HL-60 (cell line): ENCODE data around the gene MACROD2.
A peak's percentile ranks its signal among the peaks of the same experiment; 100 is the strongest.

Source experiments
- GABPA ChIP-seq: IDR thresholded peaks from 2 replicates; pipeline ENCODE4 v1.6.1; 2012; ENCODE audit warnings: low read depth
- POLR2AphosphoS5 ChIP-seq: IDR thresholded peaks from 2 replicates; pipeline ENCODE4 v1.6.1; 2012; ENCODE audit warnings: low read depth
- SPI1 ChIP-seq: IDR thresholded peaks from 2 replicates; pipeline ENCODE4 v1.6.1; 2012; ENCODE audit warnings: low read depth, mild to moderate bottlenecking, borderline replicate concordance
- TF ChIP-seq, protein P1 (sequence below): IDR thresholded peaks from one replicate; pipeline ENCODE4 v1.5.1; 2011; ENCODE audit warnings: low read length, control low read depth, inconsistent platforms; ENCODE audit not compliant: insufficient read depth
- TF ChIP-seq, protein P2 (sequence below): IDR thresholded peaks from 2 replicates; pipeline ENCODE4 v1.6.1; 2012; ENCODE audit warnings: low read depth; ENCODE audit not compliant: insufficient replicate concordance

DNA sequence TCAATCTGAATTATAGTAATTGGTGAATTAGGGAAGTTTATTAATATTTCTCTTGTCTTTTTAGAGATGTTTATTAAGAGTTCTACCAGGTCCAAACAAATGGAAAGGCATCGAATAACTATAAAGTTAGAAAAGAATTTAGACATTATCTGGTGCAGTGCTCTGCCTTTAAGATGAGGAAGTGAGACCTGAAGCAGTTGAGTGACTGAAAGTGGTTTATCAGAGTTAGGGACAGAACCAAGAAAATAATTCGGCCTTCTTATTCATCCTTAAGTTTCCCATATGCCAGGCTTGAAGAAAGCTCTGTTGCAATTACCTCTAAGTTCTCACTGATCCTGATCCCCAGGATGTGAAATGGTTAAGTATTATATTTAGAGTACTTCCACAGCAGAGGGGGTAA lies 436.3 kb downstream of the MACROD2 start:
- TF ChIP-seq, protein P1, sequence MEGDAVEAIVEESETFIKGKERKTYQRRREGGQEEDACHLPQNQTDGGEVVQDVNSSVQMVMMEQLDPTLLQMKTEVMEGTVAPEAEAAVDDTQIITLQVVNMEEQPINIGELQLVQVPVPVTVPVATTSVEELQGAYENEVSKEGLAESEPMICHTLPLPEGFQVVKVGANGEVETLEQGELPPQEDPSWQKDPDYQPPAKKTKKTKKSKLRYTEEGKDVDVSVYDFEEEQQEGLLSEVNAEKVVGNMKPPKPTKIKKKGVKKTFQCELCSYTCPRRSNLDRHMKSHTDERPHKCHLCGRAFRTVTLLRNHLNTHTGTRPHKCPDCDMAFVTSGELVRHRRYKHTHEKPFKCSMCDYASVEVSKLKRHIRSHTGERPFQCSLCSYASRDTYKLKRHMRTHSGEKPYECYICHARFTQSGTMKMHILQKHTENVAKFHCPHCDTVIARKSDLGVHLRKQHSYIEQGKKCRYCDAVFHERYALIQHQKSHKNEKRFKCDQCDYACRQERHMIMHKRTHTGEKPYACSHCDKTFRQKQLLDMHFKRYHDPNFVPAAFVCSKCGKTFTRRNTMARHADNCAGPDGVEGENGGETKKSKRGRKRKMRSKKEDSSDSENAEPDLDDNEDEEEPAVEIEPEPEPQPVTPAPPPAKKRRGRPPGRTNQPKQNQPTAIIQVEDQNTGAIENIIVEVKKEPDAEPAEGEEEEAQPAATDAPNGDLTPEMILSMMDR = no peak
- TF ChIP-seq GABPA (no peak), POLR2AphosphoS5 (no peak), SPI1 (peak; percentile 36; the same call in 1 of the 2 replicates)
- TF ChIP-seq, protein P2, sequence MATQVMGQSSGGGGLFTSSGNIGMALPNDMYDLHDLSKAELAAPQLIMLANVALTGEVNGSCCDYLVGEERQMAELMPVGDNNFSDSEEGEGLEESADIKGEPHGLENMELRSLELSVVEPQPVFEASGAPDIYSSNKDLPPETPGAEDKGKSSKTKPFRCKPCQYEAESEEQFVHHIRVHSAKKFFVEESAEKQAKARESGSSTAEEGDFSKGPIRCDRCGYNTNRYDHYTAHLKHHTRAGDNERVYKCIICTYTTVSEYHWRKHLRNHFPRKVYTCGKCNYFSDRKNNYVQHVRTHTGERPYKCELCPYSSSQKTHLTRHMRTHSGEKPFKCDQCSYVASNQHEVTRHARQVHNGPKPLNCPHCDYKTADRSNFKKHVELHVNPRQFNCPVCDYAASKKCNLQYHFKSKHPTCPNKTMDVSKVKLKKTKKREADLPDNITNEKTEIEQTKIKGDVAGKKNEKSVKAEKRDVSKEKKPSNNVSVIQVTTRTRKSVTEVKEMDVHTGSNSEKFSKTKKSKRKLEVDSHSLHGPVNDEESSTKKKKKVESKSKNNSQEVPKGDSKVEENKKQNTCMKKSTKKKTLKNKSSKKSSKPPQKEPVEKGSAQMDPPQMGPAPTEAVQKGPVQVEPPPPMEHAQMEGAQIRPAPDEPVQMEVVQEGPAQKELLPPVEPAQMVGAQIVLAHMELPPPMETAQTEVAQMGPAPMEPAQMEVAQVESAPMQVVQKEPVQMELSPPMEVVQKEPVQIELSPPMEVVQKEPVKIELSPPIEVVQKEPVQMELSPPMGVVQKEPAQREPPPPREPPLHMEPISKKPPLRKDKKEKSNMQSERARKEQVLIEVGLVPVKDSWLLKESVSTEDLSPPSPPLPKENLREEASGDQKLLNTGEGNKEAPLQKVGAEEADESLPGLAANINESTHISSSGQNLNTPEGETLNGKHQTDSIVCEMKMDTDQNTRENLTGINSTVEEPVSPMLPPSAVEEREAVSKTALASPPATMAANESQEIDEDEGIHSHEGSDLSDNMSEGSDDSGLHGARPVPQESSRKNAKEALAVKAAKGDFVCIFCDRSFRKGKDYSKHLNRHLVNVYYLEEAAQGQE = no peak
